Measurements from ENCODE around the gene ATP8A1.
A peak's percentile ranks its signal among the peaks of the same experiment; 100 is the strongest.

Gene ATP8A1

GRCh38 chr4:42578187-42578586 is 78.7 kb downstream of the ATP8A1 start:
- peak; percentile 21 for FAIRE-seq

GRCh38 chr4:42574870-42575430 is 82.0 kb downstream of the ATP8A1 start:
- no peak for DNase-seq (ENCODE audit: insufficient read length, low spot score)
- no peak for FAIRE-seq

More at GRCh38 chr4:42578187-42578586, 78.7 kb downstream of the ATP8A1 start:
- DNase-seq (ENCODE audit: insufficient read length, low spot score), result no peak

- FAIRE-seq, result no peak
- DNase-seq (ENCODE audit: insufficient read length, low spot score), result no peak
These were observed 83.7 kb downstream of the ATP8A1 start for GRCh38 chr4:42573249-42573648.

GRCh38 chr4:42570221-42570620 is 86.7 kb downstream of the ATP8A1 start:
- DNase-seq (ENCODE audit: insufficient read length, low spot score) (no peak), FAIRE-seq (no peak)

GRCh38 chr4:42568610-42569207 is 88.2 kb downstream of the ATP8A1 start:
- DNase-seq (ENCODE audit: insufficient read length, low spot score) (peak; percentile 19), FAIRE-seq (peak; percentile 95)

- DNase-seq (ENCODE audit: insufficient read length, low spot score), result no peak
- FAIRE-seq, result no peak
These were observed 90.1 kb downstream of the ATP8A1 start for GRCh38 chr4:42566835-42567234.

GRCh38 chr4:42562016-42562415 is 94.9 kb downstream of the ATP8A1 start:
- FAIRE-seq (no peak), DNase-seq (ENCODE audit: insufficient read length, low spot score) (no peak)

- FAIRE-seq (no peak), DNase-seq (ENCODE audit: insufficient read length, low spot score) (no peak)
These were observed 95.9 kb downstream of the ATP8A1 start for GRCh38 chr4:42561031-42561430.

GRCh38 chr4:42560467-42560861 is 96.4 kb downstream of the ATP8A1 start:
- DNase-seq (ENCODE audit: insufficient read length, low spot score) (no peak), FAIRE-seq (no peak)

GRCh38 chr4:42558156-42558555 is 98.7 kb downstream of the ATP8A1 start:
- no peak for DNase-seq (ENCODE audit: insufficient read length, low spot score)
- no peak for FAIRE-seq

GRCh38 chr4:42555828-42556227 is 101.1 kb downstream of the ATP8A1 start:
- FAIRE-seq, result no peak
- DNase-seq (ENCODE audit: insufficient read length, low spot score), result no peak

GRCh38 chr4:42554072-42554471 is 102.8 kb downstream of the ATP8A1 start:
- DNase-seq (ENCODE audit: insufficient read length, low spot score) (no peak), FAIRE-seq (no peak)

GRCh38 chr4:42549896-42550295 is 107.0 kb downstream of the ATP8A1 start:
- peak; percentile 52 for FAIRE-seq

GRCh38 chr4:42547805-42548204 is 109.1 kb downstream of the ATP8A1 start:
- DNase-seq (ENCODE audit: insufficient read length, low spot score), result no peak
- FAIRE-seq, result no peak

More at GRCh38 chr4:42549896-42550295, 107.0 kb downstream of the ATP8A1 start:
- DNase-seq (ENCODE audit: insufficient read length, low spot score), result no peak

- no peak for FAIRE-seq
- no peak for DNase-seq (ENCODE audit: insufficient read length, low spot score)
These were observed 113.1 kb downstream of the ATP8A1 start for GRCh38 chr4:42543762-42544161.

- FAIRE-seq, result no peak
- no peak for DNase-seq (ENCODE audit: insufficient read length, low spot score)
These were observed 113.8 kb downstream of the ATP8A1 start for GRCh38 chr4:42543126-42543525.

- DNase-seq (ENCODE audit: insufficient read length, low spot score) (no peak), FAIRE-seq (no peak)
These were observed 115.3 kb downstream of the ATP8A1 start for GRCh38 chr4:42541647-42542046.

- DNase-seq (ENCODE audit: insufficient read length, low spot score) (no peak), FAIRE-seq (no peak)
These were observed 123.9 kb downstream of the ATP8A1 start for GRCh38 chr4:42533042-42533441.

GRCh38 chr4:42531341-42532030 is 125.4 kb downstream of the ATP8A1 start:
- DNase-seq (ENCODE audit: insufficient read length, low spot score) (no peak), FAIRE-seq (no peak)

GRCh38 chr4:42523066-42523718 is 133.7 kb downstream of the ATP8A1 start:
- FAIRE-seq (no peak), DNase-seq (ENCODE audit: insufficient read length, low spot score) (no peak)

- DNase-seq (ENCODE audit: insufficient read length, low spot score) (no peak), FAIRE-seq (peak; percentile 64)
These were observed 137.0 kb downstream of the ATP8A1 start for GRCh38 chr4:42519803-42520417.

Measured in GM19239 (cell line).